Esophagus squamous epithelium (tissue), 5 donors: ENCODE results near the gene ACOT11. TPM values are rescaled to one million over a fixed set of nuclear protein-coding genes. Genes with fewer than 3 reads are reported as not detected.
A peak's percentile ranks its signal among the peaks of the same experiment; 100 is the strongest.

ENCODE experiments used
- DNase-seq: peaks from one replicate; lab custom pipeline; 2025; lab: John Stamatoyannopoulos, UW
- H3K27ac ChIP-seq, 4 donors: fragments of 200-600 bp; sonication (generic); one replicate each; pipeline ENCODE4 v1.5.1; 2016 to 2019; ENCODE audit warnings: mild to moderate bottlenecking in 1 of 4
- H3K27me3 ChIP-seq, 4 donors: fragments of 200-600 bp; sonication (generic); 1 replicate in 3 of 4; 2 replicates in 1 of 4; pipeline versions ENCODE4 v1.5.1 to v1.6.0; 2017 to 2021; ENCODE audit warnings: antibody characterized with exemption in 1 of 4
- H3K36me3 ChIP-seq, 3 donors: fragments of 200-600 bp; sonication (generic); one replicate each; pipeline ENCODE4 v1.5.1; 2016 to 2019
- H3K4me1 ChIP-seq, 3 donors: fragments of 200-600 bp; sonication (generic); one replicate each; pipeline ENCODE4 v1.5.1; 2017 to 2019
- H3K4me3 ChIP-seq, 4 donors: fragments of 200-600 bp; sonication (generic); 1 replicate in 3 of 4; 2 replicates in 1 of 4; pipeline ENCODE4 v1.5.1; 2016 to 2019; ENCODE audit warnings: mild to moderate bottlenecking in 2 of 4, moderate library complexity in 1 of 4
- H3K9me3 ChIP-seq, 3 donors: fragments of 200-600 bp; sonication (generic); one replicate each; pipeline ENCODE4 v1.5.1; 2016 to 2019
- CTCF ChIP-seq, 6 experiments: fragments of 450-650 bp in 4 of 6; fragments of 200-600 bp in 2 of 6; sonication (generic) in 2 of 6; IDR thresholded peaks; one replicate each; pipeline ENCODE4 v1.5.1; 2016 to 2019; ENCODE audit warnings: antibody characterized with exemption in 6 of 6, mild to moderate bottlenecking in 4 of 6, moderate library complexity in 4 of 6
- POLR2A ChIP-seq, 4 donors: fragments of 450-650 bp; IDR thresholded peaks; one replicate each; pipeline ENCODE4 v1.6.1; 2017; ENCODE audit warnings: antibody characterized with exemption in 4 of 4, mild to moderate bottlenecking in 4 of 4, moderate library complexity in 3 of 4
- WGBS, 2 donors: methylation state at CpG; one replicate each; pipeline ENCODE4 v1.1.5; 2018; 5-methylcytosine and 5-hydroxymethylcytosine counted together
- intact Hi-C: fragments of 100-400 bp; cut with DNase I; formaldehyde crosslinking; loops from one replicate; pipeline ENCODE4 v1.15.0; 2022
- total RNA-seq, 4 donors: library from RNA; depleted of rRNA; stranded (reverse); fragments of >200 nt; gene quantifications; one replicate each; pipeline ENCODE4 v1.1.0, GENCODE V29; 2016
- donor health status: DM: yes; HTN: yes; CAD: no.

The ACOT11 gene
- total RNA-seq, 4 donors from 2014 or later, result 10.1 to 33.9 (median 20.3) TPM

- no peaks in the 10 kb centered on the region for H3K36me3 ChIP-seq
- no peaks in the 10 kb centered on the region for H3K9me3 ChIP-seq
- TF ChIP-seq CTCF (IDR thresholded peaks at IDR 0.05) (no peak), POLR2A (IDR thresholded peaks at IDR 0.05) (no peak)
- peaks cover 4 to 15% (median 9%) of the 10 kb centered on the region in 3 donors for H3K4me1 ChIP-seq
- H3K4me3 ChIP-seq, result no peak overlapping the region
- no peak for DNase-seq
- H3K27ac ChIP-seq, result no peak overlapping the region
- H3K27me3 ChIP-seq, result peaks cover 0 to 3% (median 0%) of the 10 kb centered on the region in 4 donors
- intact Hi-C loops, result no loop called here
- 57 to 64% methylated on average over 4 of the region's 4 CpGs for WGBS, 2 donors
Observed at GRCh38 chr1:54537611-54538010, 10.4 kb upstream of the ACOT11 start.

GRCh38 chr1:54538538-54538937, 9.5 kb upstream of the ACOT11 start:
- TF ChIP-seq CTCF (IDR thresholded peaks at IDR 0.05), result no peak
- TF ChIP-seq POLR2A (IDR thresholded peaks at IDR 0.05), result no peak
- H3K9me3 ChIP-seq, result no peaks in the 10 kb centered on the region
- peaks cover 0 to 3% (median 0%) of the 10 kb centered on the region in 4 donors for H3K27me3 ChIP-seq
- WGBS, 2 donors, result 89 to 90% methylated on average over 6 to 8 of the region's 8 CpGs
- no peak overlapping the region for H3K27ac ChIP-seq
- no peak overlapping the region for H3K4me3 ChIP-seq
- H3K36me3 ChIP-seq, result no peaks in the 10 kb centered on the region
- DNase-seq, result no peak
- peaks cover 4 to 24% (median 15%) of the 10 kb centered on the region in 3 donors for H3K4me1 ChIP-seq
- intact Hi-C loops, result no loop called here

- intact Hi-C loops, result no loop called here
- TF ChIP-seq POLR2A (IDR thresholded peaks at IDR 0.05), result no peak
- no peak for TF ChIP-seq CTCF (IDR thresholded peaks at IDR 0.05)
- H3K4me3 ChIP-seq, result no peak overlapping the region
- no peaks in the 10 kb centered on the region for H3K9me3 ChIP-seq
- no peaks in the 10 kb centered on the region for H3K36me3 ChIP-seq
- 77 to 89% methylated on average over 6 to 10 of the region's 10 CpGs for WGBS, 2 donors
- DNase-seq, result no peak
- H3K27ac ChIP-seq, result no peak overlapping the region
- peaks cover 0 to 3% (median 0%) of the 10 kb centered on the region in 4 donors for H3K27me3 ChIP-seq
- peaks cover 4 to 24% (median 15%) of the 10 kb centered on the region in 3 donors for H3K4me1 ChIP-seq
Observed at GRCh38 chr1:54540582-54541295, 7.3 kb upstream of the ACOT11 start.

GRCh38 chr1:54542120-54542961, 5.7 kb upstream of the ACOT11 start:
- intact Hi-C loops, result no loop called here
- DNase-seq, result no peak

More at GRCh38 chr1:54542120-54542961, 5.7 kb upstream of the ACOT11 start:
- Histone ChIP-seq H3K9me3 (no peaks in the 10 kb centered on the region), H3K27me3 (peaks cover 0 to 3% (median 0%) of the 10 kb centered on the region in 4 donors), H3K4me1 (peaks cover 4 to 31% (median 18%) of the 10 kb centered on the region in 3 donors), H3K27ac (peak overlapping the region; percentile 55 to 83 (median 78)), H3K4me3 (peak overlapping the region; percentile 28 to 72 (median 54)), H3K36me3 (no peaks in the 10 kb centered on the region)
- 4 to 17% methylated on average over 1 to 6 of the region's 61 CpGs for WGBS, 2 donors
- TF ChIP-seq CTCF (IDR thresholded peaks at IDR 0.05) (peak in 1 of 6 experiments; percentile 13), POLR2A (IDR thresholded peaks at IDR 0.05) (no peak)
